ENCODE data around the gene ANKRD34C.

Gene ANKRD34C

DNA sequence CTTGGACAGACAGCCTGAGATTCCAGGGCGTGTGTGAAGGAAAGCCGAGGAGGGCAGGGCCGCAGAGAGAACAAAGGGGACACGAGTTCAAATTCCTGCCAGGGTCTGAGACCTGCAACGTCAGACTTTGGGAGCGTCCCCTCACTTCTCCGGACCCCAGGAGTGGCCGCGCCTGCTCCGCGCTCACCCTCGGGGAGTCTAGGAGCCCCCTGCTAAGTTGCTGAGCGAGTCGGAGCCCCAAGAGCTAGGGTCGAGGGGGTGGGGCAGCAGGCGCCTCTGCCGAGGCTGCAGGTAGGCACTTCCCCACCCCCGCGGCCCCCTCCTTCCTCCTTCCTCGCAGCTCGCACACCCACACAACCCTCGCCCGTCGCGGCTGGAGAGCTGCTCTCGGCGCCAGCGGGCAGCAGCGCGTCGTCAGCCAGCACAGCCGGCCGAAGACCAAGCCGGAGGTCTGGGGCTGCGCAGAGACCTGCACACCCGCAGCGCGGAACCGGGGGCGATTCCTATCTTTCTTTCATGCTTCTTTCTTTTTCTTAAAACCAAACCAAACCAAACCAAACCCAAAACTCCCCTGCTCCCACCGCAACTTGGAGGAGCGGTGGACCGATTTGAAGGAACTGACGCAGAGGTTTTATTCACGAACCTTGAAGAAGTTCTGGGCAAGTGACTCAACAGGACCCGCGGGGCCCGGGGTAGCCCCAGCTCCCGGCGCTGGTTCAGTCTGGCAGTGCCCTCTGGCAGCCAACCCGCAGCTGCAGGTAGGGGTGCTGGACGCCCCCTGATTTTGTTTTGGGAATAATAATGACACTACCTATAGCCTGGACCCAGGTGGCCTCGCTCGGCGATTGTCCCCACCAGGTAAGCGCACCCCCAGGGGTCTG lies at the start of gene ANKRD34C:
TSS of gene ANKRD34C (plus strand) at position 352 of the 881 bp plus-strand sequence. CDS start 10,563 bp downstream, outside the sequence.
- no peak for DNase-seq

DNA sequence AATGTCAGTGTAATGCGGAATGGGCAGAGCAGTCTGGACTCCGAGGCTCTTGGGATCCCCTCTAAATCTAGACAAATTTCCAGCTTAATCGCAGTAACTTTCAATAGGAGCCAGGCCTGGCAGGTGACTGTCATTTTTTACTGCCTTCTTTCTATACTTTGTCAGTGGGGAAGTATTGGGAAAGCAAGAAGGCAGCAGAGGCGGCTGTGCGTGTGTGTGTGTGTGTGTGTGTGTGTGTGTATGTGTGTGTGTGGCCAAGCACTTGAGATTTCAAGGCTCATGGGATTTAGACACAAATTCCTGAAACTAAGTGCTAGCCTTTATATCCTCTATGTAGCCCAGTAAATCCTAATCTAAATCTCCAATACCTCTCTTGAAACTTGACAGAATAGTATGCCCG lies 49.3 kb upstream of the ANKRD34C start:
- DNase-seq, result no peak

DNA sequence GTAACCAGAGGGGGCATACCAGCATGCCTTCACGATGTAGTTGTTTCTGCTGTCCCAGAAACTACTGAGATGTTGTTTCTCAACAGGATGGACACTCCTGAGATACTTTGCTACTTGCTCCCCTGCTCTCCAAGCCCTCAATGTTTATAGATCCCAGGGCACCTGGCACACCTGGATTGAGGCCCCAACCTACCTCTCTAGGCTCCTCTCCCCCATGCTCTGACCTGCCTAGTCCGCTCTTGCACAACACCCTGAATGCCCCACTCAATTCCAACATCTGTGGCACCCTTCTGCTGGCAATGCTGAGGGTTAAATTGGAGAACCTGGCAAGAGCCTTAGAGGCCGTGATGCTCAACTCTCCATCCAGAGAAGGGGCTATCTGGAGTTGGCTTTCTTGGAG lies 42.5 kb upstream of the ANKRD34C start:
- no peak for DNase-seq

DNA sequence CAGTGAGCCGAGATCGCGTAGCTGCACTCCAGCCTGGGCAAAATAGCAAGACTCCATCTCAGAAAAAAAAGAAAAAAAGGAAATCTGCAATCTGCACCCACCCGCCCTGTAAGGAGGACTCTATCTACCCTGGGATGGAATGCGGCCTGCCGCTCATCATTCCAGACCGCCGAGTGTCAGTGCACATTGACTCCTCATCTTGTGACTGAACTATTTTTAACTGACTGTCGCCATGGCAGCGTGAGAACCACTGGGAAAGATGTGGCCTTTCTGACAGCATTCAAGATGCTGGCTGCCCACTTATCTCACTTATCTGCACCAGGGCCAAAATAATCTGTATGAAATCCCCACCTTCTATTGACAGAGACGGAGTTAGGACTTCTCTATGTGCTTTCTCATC lies 38.8 kb upstream of the ANKRD34C start:
- no peak for DNase-seq

DNA sequence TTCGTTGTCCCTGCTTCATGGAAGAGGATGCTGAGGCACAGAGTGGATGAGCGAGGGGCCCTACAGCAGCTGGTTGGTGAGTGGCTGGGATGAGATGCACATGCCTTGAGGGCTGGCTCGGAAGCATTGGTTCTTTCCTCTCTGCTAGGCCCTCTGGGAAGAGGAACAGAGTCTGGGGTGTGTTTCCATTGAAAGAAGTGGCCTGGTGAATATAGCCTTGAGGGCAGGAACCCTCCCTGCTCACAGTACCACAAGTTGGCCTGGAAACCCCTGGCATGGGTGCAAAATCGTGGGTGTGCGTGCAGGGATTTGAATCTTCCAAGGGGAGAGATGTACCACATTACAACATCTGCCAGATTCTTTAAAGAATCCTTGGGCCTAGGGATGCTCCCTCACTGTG lies 37.6 kb upstream of the ANKRD34C start:
- no peak for DNase-seq

DNA sequence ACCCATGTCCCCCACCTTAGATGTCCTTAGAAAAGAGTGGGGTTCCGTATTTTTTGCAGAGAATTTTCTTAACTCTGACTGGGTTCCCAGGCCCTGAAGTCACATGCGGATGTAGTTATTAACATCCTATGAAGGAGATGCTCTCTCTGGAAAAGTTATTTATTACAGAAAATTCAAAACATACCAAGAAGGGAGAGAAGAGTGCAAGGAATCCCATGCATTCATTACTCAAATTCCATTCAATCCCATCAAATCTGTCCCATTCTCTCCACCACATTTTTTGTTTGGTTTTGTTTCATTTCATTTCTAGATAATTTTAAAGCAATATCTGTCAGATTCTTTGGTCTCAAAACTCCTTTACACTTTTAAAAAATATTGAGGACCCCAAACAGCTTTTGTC lies 34.3 kb upstream of the ANKRD34C start:
- no peak for DNase-seq

DNA sequence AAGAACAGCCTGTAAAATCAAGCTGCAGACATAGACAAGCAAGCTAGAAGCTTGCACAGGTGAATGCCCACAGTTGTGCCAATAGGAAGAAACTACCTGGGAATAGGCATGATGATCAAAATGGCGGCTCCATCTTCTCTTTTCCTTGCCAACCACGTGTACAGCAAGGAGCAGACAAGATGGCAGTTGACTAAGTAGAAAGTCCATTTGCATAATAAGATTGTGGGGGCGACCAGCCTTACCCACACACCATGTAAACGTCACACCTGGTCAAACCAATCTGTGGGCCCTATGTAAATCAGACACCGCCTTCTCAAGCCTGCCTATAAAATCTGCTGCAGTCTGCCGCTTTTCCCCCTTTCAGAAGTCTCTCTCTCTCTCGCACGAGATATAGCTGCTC lies 25.1 kb upstream of the ANKRD34C start:
- no peak for DNase-seq

DNA sequence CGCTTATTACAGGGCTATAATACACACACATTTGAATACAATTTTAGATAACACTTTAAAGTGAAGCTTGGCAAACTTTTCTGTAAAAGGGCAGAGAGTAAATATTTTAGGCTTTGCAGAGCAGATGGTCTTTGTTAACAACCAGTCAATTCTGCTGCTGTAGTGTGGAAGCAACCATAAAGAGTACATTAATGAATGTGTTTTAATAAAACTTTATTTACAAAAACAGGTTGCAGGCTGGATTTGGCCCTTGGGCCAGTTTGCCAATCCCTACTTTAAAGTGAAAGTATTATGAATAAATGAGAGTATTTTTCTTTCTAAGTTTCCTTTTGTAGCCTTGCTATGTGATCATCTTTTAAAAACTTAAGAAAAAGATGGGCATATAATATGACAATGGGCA lies 20.7 kb upstream of the ANKRD34C start:
- no peak for DNase-seq

DNA sequence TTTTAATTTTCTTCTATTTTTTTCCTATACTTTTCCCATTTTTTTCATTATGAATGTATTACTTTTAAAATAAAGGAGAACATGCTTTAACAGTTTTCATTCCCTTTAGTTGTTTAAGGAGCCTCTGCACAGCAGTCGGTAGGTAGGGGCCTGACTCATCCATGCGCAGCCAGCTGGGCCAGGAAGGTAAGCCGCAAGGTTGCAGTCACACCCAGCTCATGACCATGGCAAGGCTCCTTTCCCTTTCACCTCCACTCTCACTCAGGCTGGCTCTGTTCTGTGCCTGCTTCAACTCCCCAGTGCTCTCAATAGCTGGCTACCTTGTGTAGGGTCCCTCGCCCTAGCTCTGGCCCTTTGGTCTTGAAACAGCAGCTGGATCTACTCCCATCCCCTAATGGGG lies 17.4 kb upstream of the ANKRD34C start:
- DNase-seq, result no peak

DNA sequence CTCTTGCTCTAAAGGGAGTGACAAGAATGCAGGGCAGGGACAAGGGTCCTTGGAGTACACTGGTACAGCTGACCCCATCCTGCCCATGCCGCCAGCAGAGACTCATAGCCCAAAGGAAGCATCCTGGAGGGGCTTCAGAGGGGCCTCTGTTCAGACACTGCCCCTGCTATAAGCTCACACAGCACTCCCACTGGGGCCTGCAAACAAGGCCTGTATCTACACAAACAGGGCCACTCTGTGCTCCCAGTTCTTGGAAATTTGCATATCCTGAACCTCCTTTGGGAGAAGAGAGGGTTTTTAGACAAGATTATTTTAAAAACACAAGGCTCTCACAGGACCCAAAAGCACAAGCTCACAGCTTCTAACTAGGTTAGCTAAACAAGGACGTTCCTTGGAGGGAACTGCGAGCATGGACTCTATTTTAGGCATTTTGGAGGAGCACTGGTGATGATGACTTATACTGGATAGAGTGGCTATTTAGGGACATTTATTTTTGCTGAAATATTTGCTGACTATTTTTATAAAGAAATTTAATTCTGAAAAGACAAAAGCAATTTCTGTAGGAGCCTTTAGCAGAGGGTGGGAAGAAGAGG lies 16.4 kb upstream of the ANKRD34C start:
- no peak for DNase-seq

DNA sequence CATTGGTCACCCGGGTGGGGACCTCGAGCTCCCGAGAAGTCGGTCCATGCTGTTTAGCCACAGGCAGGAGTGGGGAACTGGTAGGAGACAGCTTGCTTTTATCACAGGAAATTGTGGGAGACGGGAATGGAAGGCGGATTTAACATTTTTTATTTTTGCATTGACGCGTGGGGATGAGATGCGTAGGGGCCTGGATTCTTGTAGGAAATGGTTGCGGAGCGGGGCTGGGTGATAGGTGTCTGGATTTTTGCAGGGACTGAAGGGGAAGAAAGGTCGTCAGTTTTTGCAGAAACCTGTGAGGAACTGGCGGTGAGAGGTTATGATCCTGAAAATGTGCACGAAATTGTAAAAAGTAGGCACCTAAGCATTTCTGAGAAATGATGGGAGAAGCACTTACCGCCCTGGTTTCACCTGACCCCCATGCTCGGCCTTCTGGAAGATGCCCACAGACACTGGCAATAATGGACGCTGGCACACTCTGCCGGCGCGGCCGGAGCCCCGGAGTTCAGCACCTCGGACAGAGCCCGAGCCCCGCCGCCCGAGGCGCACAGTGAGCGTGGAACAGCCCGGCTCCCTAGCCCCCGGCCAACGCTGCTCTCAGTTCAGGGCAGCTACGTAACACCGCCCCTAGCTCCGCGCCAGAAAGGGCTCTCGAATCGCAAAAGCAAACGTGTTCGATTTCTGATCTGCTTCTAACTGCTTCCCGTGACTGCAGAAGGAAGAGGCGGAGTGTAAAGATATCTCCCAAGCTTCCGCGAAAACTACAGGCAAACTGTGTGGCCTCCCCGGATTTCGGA lies 928 bp downstream of the ANKRD34C start:
- DNase-seq, result peak; percentile 7

DNA sequence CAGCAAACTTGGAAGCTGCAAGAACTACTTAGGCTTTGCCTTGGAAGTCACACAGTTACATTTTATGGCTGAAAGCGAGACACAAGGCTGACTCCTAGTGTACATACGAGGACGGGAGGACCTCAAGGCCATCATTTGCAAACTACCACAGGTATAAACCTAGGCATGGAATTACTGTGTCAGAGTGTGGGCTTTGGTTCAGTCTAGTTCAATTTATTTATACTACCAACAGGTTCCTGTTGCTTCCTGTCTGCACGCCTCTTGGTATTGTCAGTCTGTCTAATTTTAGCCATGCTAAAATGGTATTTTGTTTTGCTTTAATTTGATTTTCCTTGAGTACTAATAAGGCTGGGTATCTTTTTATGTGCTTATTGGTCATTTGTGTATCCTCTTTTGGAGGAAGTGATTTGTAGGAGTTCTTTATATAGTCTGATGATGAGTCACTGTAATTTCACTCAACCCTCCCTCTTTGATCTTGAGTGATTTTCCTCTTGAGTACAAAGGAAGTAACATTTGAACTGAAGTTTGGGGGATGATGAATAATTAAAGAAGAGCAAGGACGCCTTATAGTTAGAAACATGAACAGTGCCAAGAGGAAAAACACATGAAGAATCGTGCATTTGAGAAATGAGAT lies 8.2 kb downstream of the ANKRD34C start:
- no peak for DNase-seq

DNA sequence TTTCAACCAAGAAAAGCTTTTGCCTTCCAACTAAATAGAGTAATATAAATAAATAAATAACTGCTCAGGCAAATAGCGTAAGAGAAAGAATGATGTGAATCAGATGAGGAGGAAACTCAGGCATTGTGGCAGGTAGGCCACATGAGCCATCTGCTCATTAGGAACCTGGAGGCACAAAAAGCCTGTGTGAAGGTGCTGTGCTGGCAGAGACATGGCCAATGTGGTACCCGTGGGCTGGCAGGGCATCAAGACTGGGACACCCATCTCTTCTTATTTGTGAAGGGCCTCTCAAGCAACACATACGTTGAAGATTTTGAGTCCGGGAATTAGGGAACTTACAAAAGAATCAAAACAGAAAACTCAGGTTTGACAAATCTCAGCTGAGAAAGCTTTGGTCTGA lies 9.5 kb downstream of the ANKRD34C start:
- no peak for DNase-seq

DNA sequence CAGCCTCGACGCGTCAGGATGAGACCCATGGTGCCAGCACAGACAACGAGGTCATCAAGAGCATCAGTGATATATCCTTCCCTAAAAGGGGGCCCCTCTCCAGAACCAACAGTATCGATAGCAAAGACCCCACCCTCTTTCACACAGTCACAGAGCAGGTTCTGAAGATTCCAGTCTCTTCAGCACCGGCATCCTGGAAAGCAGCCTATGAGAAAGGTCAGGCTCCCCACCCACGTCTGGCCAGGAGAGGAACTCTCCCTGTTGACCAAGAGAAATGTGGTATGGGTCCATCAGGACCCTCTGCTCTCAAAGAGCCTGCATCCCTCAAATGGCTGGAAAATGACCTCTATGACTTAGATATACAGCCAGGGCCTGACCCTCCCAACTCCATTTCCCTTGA lies 11.6 kb downstream of the ANKRD34C start:
- no peak for DNase-seq

DNA sequence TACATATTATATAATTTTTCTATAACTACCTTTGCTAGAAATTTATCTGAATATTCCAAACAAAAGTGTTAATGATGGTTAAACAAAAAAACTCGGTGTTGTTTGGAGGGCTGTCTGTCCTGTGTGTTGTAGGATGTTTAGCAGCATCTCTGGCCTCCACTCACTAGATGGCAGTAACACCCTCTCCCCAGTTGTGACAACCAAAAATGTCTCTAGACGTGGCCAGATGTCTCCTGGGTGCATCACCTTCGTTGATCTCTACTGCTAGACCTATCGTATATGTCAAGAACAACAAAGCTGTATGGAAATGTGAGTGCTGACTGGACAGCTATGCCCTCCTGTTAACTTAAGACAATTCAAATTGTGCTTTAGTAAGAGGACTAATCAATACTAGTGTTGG lies 14.1 kb downstream of the ANKRD34C start:
- no peak for DNase-seq

DNA sequence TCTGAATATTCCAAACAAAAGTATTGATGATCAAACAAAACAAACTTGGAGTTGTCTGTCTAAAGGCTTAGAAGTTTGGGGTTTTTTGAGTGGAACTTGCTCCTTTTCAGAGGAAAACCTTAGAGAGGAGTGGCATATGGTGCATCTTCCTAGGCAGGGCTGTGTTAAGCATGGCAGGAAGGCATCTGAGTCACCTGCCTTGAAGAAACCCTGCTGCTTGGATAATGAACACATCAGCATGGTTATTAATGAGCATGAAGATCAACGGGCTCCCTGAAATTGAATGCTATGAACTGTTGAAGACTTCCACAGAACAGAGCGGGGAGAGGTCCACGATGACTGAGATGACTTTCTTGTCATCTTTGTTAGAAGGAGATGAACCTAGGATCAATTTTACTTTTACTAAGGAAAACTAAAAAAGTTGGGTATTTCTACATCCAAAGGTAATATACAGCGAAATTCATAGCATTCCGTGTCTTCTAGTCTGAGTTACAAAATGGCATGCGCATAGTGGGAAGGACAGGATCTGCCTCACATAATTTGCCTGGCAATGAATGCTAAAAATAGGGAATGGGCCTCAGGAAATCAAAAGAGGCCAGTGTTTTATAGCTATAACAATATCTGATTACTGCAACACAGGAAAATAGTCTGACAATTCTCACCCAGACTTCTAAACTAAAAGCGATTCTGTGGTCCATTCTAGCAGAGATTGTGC lies 16.8 kb downstream of the ANKRD34C start:
- no peak for DNase-seq

DNA sequence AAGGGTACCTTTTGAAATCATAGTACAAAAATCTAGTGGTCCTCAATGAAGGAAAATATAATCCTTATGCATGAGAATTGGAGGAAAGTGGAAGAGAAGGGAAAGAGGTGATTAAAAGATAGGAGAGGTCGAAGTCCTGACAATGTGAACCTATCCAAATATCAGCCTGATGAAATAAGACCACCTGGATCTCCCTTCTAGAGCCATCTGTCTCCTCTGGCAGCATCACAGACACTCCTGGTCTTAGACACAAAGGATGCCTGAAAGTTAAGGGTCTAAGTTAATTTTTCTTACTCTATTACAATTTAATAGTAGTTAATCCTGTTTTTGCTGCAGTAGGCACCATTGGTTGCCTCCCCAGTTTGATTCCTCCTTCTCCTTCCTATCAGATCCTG lies 17.3 kb downstream of the ANKRD34C start:
- DNase-seq, result no peak

DNA sequence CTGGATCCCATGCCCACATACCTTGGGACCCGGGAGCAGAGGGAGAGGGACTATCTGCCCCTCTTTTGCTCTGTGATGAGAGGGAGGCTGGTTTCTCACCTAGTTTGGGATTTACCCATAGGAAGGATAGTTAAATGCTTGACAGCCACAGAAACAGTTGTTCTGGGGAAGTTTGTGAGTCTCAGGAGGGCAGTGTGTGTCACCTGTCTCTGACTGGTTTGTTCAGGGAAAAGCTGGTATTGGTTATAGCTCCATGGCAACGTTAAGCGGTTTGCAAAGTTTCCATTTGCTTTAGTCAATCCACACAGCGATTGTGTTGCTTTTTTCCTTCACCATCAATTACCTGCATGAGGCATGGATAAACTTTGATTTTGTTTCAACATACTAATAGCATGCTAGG lies 24.7 kb downstream of the ANKRD34C start:
- no peak for DNase-seq

DNA sequence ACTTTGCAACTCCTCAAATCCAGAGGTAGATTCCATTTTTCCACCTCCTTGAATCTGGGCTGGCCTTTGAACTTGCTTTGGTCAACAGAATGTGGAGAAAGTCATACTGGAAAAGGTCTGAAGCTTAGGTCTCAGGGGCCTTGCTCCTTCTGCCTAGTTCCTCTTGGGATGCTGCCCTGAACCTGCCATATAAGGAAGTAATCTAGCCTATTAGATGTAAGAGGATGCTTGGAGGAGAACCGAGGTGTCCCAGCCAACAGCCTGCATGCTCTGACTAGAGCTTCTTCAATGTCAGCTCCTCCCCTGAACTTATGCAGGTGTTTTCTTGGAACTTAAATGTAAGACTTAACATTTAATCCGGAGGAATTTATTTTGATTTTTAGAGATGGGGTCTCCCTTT lies 26.4 kb downstream of the ANKRD34C start:
- no peak for DNase-seq

DNA sequence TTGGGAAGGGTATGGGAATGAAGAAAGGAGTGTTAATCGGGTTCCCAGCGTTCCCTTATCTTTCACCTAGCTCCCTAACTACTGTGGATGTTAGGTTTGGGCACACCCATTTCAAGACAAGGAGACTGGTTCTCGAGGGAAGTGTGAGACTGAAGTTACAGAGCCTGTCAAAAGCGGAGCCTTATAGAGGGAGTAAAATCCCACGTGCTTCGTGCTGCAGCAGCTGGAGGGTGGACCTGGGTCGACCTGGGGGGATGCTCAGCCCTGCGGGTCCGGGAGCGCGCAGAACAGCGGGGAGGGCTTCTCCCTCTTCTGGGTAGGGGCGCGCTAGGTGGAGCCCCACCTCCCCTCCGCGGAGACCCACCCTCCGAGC lies 28.1 kb downstream of the ANKRD34C start:
- no peak for DNase-seq

DNA sequence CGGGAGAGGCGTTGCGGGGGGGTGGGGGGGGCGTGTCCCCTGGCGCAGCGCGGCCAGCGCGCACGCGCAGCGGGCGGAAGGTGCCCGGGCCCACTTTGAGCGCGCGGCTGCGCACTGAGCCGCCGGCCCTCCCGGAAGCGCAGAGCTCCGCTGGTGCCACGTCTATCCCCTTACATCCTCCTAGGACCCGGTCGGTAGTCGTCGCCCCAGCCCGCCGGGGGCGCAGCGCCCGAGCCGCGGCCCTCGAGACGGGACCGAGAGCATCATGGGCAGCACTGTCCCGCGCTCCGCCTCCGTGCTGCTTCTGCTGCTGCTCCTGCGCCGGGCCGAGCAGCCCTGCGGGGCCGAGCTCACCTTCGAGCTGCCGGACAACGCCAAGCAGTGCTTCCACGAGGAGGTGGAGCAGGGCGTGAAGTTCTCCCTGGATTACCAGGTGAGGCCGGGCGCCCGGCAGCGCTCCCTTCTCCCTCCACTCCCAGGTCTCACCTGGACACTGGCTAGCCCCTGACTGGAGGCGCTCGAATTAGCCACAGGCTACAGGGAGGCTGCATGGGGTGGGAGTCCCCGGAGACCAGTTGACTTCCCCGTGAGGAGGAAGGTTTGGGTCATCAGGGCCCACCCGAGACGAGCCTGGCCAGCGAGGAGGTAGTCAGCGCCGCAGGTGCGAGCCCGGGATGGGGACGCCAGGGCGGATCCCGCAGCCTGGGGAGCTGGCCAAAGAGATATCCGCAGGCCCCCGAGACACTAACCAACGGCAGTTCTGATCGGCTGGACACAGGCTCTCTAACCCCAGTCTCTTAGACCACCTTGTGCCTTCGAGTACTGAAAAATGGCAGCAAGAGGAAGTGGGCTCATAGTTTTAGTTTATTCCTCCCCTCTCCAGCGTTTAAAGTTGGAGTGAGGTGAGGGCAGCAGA lies 28.7 kb downstream of the ANKRD34C start, which contains the start of gene TMED3:
TSS of gene TMED3 (plus strand) at position 128 of the 916 bp plus-strand sequence. CDS start at position 266, 138 bp downstream.
- DNase-seq, result peak; percentile 73
